DND-41 (cell line): ENCODE results near the gene FGF14.

Experiments
- CTCF ChIP-seq: IDR thresholded peaks from 2 replicates; pipeline ENCODE4 v1.5.1; 2012; ENCODE audit warnings: borderline replicate concordance, low read length, moderate library complexity, mild to moderate bottlenecking; ENCODE audit not compliant: poor library complexity, severe bottlenecking; ENCODE audit errors: extremely low read depth
- EZH2 ChIP-seq: IDR thresholded peaks from 3 replicates; pipeline ENCODE4 v1.6.1; 2012; ENCODE audit warnings: borderline replicate concordance, low read depth, mild to moderate bottlenecking, moderate library complexity, low read length, inconsistent platforms; ENCODE audit not compliant: severe bottlenecking

GRCh38 chr13:102197193-102197592 lies 204.7 kb downstream of the FGF14 start:
- TF ChIP-seq CTCF (peak; percentile 18), EZH2 (no peak)
